HTR-8/SVneo (cell line): ENCODE results near the gene C6orf52.
"Not testable (repeated sequence)": the region's sequence is repeated elsewhere in the genome, so short reads cannot be mapped to it uniquely, and the experiment has no call there.

Experiments used
- DNase-seq: peaks from one replicate; pipeline ENCODE4 v3.0.0; 2011; ENCODE audit warnings: low spot score, mixed read lengths; ENCODE audit not compliant: insufficient read length
- FAIRE-seq: peaks from 2 replicates; lab custom pipeline; 2011; peaks lifted over from hg19 to GRCh38; lab: Jason Lieb, UNC

C6orf52 gene

DNA sequence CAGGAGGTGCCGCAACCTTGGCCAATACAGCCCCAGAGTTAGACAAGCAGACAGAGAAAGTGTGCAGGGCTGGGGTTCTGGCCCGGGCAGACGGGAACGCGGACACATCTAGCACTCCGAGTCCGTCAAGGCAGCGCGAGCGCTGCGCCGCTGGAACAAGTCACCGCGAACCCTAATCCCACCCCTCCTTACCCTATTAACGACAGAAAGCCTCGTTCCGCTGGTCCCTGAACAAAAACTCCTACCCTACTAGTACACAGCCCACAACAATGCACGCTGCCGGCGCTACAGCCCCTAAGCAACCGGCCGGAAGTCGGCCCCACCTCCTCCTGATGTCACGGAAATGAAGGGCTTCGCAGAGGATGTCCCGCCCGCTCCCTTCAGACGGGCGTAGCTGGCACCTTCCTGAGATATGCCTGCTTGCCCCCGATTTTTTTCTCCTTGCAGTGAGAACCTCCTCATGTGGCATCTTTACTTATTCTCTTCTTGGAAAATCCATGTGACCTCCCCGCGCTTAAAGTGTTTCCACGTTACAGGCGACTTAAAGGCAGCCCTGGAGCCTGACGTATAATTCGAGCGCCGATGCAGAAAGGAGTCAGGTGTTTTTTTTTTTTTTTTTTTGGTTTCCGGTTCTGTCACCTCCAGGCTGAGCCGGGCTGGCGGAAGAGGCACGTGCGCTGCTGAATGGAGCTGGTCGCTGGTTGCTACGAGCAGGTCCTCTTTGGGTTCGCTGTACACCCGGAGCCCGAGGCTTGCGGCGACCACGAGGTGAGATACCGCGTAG, at the start of gene C6orf52, which contains the start of gene PAK1IP1:
C6orf52 (minus strand) TSS at position 315 of the 784 bp plus-strand sequence. CDS start 7,066 bp downstream, outside the sequence.
PAK1IP1 (plus strand) TSS at position 671 of the 784 bp plus-strand sequence; CDS start at position 685, 14 bp downstream.
- FAIRE-seq (peak; percentile 49), DNase-seq (peak; percentile 96)

GRCh38 chr6:10743515-10743914, 49.1 kb upstream of the C6orf52 start:
- DNase-seq: no peak
- no peak for FAIRE-seq

DNA sequence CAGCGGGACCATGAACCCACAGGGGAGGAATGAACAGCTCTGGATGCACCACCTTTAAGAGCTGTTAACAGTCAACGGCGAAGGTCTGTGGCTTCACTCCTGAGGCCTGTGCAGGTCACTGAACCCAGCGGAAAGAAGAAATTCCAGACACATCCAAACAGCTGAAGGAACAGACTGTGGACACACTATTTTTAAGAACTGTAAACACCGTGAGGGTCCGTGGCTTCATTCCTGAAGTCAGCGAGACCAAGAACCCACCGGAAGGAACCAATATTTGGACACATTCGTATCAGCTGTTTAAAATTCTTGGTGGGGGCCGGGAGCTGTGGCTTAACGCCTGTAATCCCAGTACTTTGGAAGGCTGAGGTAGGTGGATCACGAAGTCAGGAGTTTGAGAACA, 47.8 kb upstream of the C6orf52 start:
- DNase-seq (no peak), FAIRE-seq (no peak)

DNA sequence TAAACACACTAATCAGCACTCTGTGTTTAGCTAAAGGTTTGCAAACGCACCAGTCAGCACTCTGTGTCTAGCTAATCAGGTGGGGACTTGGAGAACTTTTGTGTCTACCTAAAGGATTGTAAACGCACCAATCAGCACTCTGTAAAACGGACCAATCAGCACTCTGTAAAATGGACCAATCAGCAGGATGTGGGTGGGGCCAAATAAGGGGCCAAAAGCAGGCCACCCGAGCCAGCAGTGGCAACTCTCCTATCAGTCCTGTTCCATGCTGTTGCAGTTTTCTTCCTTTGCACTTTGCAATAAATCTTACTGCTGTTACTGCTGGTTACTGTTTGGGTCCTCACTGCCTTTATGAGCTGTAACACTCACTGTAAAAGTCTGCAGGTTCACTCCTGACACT, 47.2 kb upstream of the C6orf52 start:
- not testable (repeated sequence) for FAIRE-seq, DNase-seq

DNA sequence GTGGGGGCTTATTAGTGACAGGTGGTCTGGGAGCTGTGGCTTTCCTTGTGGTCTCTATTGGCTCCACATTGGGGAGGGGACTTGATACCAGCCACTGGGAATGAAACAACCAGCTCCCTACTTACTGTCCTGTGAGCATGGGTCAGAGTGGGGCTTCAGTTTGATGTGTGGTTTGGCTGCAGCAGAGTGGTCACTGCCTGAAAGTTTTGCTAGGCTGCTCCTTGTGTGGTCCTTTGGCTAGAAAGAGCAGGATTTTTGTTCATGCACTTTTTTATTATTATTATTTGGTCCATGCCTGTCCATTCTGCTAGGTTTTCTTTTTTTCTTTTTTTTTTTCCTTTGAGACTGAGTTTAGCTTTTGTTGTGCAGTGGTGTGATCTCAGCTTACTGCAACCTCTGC, 45.6 kb upstream of the C6orf52 start:
- DNase-seq (no peak), FAIRE-seq (no peak)

- FAIRE-seq (no peak), DNase-seq (no peak)
Measured at GRCh38 chr6:10736731-10737130, 42.3 kb upstream of the C6orf52 start.

DNA sequence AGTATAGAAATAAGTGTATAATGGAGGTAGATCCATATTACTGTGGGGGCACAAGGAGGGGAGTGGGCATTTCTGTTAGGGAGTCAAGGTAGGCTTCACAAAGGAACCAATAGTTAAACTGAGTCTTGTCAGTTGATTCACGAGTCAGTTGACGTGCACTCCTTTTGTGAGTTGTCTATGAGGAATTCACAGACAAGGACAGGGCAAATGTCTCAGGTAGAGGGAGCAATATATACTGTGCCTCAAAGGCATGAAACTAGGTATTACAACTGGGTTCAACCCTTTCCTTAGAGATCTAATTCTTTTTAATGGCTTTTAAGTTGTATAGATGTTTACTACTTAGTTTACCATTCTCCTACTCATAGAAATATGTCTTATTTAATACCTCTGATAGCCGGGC, 39.4 kb upstream of the C6orf52 start:
- FAIRE-seq (no peak), DNase-seq (no peak)

DNA sequence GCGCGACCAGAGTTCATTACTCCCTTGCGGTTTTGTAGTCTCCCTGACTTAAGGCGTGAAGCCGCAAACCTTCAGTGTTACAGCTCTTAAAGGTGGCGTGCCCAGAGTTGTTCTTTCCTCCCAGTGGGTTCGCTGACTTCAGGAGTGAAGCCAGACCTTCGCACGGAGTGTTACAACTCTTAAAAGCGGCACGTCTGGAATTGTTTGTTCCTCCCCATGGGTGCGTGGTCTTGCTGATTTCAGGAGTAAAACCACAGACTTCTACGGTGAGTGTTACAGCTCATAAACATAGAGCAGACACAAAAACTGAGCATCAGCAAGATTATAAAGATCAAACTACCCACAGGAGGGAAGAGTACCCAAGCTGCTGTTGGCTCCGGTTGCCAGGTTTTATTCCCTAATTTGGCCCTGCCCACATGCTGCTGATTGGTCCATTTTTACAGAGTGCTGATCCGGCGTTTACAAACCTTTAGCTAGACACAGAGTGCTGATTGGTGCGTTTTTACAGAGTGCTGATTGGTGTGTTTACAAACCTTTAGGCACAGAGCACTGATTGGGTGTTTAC, 38.8 kb upstream of the C6orf52 start:
- DNase-seq: no peak
- FAIRE-seq: no peak

DNA sequence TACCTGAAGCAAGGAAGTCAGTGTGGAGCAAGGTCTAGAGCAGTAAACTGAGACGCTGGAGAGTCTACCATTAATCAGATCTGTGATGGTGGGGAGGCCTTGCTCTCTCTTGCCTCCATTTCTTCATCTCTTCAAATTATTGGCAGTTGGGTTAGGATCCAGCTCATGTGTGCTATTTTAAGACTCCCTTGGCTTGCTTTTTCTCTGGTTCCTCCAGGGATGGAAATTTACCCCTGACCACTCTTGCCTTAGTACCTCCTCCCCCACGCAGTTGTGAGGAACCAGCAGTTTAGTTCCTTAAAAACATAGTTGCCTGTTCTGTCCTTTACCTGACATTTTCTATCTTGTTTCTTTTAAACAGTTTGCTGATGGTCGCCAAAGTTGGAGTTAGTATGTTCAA, 35.8 kb upstream of the C6orf52 start:
- DNase-seq (no peak), FAIRE-seq (no peak)

GRCh38 chr6:10725716-10726115, 31.3 kb upstream of the C6orf52 start:
- DNase-seq (no peak), FAIRE-seq (no peak)

DNA sequence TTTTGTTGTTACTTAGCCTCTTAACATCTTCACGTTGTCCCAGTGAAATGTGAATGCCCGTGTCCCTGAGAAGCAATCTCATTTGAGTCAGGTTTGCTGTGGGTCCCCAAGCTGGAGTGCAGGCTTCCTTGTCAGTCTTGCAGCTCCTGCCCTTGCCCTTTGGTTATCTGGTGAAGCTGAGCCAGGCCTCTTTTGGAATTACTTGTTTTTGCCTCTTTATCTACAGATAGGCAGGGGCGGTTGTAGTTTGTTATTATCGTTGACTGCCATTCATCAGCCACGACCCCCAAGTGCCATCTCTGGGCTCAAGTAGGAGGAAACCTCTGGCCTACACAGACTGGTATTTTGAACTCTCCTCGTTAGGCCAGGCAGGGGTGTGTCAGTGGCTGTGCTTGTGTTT, 30.6 kb upstream of the C6orf52 start:
- DNase-seq (no peak), FAIRE-seq (no peak)

GRCh38 chr6:10723567-10723881, 29.1 kb upstream of the C6orf52 start:
- DNase-seq (no peak), FAIRE-seq (no peak)

DNA sequence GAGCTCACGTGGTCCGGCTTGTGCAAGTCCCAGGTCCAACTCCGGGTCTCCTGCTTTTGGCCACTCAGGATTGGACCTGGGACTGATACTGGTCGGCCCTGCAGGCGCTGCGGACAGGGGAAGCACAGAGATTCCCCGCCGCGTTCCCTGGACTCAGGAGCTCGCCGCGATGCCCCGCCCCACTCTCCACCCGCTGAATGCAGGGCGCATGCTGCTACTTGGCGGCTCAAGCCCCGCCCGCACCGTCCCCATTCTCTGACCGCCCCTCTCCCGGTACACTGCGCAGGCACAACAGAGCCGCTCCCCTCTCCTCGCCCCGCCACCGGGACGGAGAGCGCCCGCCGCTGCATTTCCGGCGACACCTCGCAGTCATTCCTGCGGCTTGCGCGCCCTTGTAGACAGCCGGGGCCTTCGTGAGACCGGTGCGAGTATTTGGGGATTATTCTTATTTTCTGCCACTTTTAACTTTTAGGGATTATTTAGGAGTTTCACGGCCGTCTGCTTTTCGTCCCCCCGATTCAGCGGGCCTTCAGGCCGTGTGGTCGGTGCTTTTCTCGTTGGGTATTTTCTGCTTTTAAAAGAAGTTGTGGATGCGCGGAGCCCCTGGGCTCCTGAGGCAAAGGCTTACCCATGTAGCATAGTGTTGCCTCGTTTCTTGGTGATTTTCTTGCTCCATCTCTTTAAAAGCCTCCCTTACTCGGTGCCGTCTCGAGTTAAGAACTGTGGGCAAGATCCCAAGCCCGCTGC, 28.6 kb upstream of the C6orf52 start, which contains the start of gene TMEM14C:
TMEM14C (plus strand) TSS at position 251 of the 747 bp plus-strand sequence. CDS start 1,544 bp downstream, outside the sequence.
- peak; percentile 79 for FAIRE-seq
- peak; percentile 97 for DNase-seq

DNA sequence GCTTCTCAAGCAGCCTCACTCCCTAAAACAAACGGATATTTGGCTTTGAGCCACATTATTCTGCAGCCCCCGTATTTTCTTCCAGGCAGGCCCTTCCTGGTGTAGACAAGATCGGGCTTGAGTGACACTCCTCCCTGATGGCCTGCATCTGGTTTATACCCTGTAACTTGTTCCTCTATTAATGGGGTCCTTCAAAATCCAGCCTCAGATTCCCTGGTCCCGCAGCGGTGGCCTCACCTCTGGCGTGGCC, 28.1 kb upstream of the C6orf52 start:
- no peak for DNase-seq
- FAIRE-seq: no peak

DNA sequence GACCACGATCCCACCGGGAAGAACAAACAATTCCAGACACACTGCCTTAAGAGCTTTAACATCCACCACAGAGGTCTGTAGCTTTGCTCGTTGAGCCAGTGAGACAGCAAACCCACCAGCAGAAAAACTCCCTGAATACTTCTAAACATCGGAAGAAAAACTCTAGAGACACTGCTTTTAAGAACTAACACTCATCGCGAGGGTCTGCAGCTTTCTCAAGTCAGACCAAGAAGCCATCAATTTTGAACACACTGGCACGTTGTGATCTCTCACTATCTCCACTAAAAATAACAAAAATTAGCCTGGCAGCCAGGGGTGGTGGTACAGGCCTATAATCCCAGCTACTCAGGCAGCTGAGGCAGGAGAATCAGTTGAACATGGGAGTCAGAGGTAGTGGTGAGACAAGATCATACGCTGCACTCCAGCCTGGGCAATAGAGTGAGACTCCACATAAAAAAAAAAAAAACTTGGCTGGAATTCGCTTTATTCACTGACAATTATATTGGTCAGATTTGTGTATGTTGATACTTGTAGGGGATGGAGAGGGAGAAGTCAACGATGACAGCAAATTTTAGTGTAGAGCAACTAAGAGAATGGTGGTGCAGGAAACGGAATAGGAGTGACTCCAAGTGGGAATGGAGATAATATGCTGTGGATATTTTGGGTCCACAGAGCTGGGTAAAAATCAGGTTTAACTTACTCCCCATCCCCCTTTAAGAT, 27.6 kb upstream of the C6orf52 start:
- DNase-seq (no peak), FAIRE-seq (no peak)

DNA sequence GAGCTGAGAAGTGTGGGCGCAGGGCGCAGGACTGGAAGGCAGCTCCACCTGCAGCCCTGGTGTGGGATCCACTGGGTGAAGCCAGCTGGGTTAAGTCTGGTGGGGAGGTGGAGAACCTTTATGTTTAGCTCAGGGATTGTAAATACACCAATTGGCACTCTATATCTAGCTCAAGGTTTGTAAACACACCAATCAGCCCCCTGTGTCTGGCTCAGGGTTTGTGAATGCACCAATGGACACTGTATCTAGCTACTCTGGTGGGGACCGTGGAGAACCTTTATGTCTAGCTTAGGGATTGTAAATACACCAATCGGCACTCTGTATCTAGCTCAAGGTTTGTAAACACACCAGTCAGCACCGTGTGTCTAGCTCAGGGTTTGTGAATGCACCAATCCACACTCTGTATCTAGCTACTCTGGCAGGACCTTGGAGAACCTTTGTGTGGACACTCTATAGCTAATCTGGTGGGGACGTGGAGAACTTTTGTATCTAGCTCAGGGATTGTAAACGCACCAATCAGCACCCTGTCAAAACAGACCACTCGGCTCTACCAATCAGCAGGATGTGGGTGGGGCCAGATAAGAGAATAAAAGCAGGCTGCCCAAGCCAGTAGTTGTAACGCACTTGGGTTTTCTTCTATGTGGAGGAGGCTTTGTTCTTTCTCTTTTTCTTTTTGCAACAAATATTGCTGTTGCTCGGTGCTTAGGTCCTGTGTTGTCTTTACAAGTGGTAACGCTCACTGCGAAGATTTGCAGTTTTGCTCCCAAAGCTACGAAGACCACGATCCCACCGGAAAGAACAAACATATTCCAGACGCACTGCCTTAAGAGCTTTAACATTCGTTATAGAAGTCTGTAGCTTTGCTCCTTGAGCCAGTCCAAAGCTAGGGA, 26.8 kb upstream of the C6orf52 start:
- not testable (repeated sequence) for FAIRE-seq, DNase-seq

- DNase-seq: no peak
- no peak for FAIRE-seq
Measured at GRCh38 chr6:10720265-10720959, 26.0 kb upstream of the C6orf52 start.

GRCh38 chr6:10719964-10720264, 25.5 kb upstream of the C6orf52 start:
- DNase-seq: no peak
- FAIRE-seq: no peak

- no peak for DNase-seq
- FAIRE-seq: no peak
Measured at GRCh38 chr6:10719296-10719963, 25.0 kb upstream of the C6orf52 start.
